Astrocyte of the spinal cord (primary cell): ENCODE data around the gene COA7.

ENCODE experiments used
- DNase-seq: peaks from one replicate; pipeline ENCODE4 v3.0.0; 2011; ENCODE audit warnings: low read depth, low spot score
- H3K4me3 ChIP-seq: 2 replicates; pipeline ENCODE4 v1.5.1; 2011; ENCODE audit warnings: low read depth, mild to moderate bottlenecking, low read length, moderate library complexity
- in situ Hi-C: cut with HindIII; loops from 2 replicates; pipeline ENCODE4 v1.10.0; 2017; ENCODE audit warnings: low sequenced_read_pairs
- TF ChIP-seq, protein P1 (sequence below): IDR thresholded peaks from 2 replicates; pipeline ENCODE4 v1.5.1; 2012; ENCODE audit warnings: low read depth, mild to moderate bottlenecking, low read length, inconsistent platforms

COA7 gene

DNA sequence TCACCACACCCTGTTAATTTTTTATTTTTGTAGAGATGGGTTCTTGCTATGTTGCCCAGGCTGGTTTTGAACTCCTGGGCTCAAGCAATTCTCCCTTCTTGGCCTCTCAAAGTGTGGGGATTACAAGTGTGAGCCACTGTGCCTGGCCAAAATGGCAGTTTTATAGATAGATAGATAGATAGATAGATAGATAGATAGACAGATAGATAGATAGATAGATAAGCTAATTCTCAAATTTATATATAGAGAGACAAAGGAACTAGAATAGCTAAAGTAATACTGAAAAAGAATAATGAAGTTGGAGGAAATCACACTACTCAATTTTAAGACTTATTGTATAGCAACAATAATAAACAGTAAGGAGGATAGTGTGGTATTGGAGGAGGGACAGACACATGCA, 44.1 kb downstream of the COA7 start:
- in situ Hi-C loops, result no loop called here
- no peak overlapping the region for H3K4me3 ChIP-seq
- TF ChIP-seq, protein P1, sequence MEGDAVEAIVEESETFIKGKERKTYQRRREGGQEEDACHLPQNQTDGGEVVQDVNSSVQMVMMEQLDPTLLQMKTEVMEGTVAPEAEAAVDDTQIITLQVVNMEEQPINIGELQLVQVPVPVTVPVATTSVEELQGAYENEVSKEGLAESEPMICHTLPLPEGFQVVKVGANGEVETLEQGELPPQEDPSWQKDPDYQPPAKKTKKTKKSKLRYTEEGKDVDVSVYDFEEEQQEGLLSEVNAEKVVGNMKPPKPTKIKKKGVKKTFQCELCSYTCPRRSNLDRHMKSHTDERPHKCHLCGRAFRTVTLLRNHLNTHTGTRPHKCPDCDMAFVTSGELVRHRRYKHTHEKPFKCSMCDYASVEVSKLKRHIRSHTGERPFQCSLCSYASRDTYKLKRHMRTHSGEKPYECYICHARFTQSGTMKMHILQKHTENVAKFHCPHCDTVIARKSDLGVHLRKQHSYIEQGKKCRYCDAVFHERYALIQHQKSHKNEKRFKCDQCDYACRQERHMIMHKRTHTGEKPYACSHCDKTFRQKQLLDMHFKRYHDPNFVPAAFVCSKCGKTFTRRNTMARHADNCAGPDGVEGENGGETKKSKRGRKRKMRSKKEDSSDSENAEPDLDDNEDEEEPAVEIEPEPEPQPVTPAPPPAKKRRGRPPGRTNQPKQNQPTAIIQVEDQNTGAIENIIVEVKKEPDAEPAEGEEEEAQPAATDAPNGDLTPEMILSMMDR, result no peak
- DNase-seq, result no peak

DNA sequence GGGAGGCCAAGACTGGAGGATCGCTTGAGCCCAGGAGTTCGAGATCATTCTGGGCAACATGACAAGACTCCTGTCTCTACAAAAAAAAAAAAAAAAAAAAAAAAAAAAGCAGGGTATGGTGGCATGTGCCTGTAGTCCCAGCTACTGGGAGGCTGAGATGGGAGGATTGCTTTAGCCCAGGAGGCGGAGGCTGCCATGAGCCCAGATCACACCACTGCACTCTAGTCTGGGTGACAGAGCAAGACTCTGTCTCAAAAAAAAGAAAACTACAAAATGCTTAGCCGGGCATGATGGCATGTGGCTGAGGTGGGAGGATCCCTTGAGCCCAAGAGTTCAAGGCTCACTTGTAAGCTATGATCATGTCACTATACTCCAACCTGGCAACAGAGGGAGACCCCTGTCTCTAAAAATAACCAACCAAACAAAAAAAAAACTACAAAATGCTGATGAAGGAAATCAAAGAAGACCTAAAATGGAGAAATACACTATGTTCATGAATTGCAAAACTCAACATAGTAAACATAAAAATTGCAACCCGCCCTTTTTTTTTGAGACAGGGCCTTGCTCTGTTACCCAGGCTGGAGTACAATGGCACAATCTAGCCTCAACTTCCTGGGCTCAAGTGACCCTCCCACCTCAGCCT, 44.8 kb downstream of the COA7 start:
- no peak overlapping the region for H3K4me3 ChIP-seq
- in situ Hi-C loops, result no loop called here
- TF ChIP-seq, protein P1, result no peak
- DNase-seq, result no peak

DNA sequence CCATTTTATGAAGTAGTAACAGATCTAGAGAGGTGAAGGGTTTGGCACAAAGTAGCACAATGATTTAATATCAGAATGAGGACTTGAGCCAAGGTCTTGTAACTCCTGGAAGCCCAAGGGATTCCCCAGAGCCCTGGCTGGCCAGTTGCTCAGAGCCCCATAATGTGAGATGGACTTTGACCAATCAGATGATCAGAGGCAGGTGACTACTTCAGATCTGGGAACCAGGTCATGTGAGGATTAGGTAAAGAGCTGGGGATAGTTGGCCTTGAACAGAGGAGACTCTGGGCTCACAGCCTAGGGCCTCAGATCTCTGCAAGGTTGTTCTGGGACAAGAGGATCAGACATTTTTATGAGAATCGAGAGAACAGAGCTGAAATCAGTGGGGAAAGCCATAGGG, 46.2 kb downstream of the COA7 start:
- DNase-seq, result no peak
- TF ChIP-seq, protein P1, result no peak
- in situ Hi-C loops, result no loop called here
- H3K4me3 ChIP-seq, result no peak overlapping the region

DNA sequence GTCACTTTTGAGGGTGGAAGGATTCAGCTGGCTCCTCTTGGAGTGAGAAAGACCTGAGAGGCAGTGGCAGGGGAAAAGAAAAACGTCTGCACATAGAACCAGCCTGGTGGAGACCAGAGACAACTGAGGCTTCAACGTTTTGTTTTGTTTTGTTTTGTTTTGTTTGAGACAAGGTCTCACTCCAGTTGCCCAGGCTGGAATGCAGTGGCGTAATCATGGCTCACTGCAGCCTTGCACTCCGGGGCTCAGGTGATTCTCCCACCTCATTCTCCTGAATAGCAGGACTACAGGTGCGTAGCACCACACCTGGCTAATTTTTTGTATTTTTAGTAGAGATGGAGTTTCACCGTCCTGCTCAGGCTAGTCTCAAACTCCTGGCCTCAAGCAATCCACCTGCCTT, 52.9 kb downstream of the COA7 start:
- in situ Hi-C loops, result no loop called here
- no peak for DNase-seq
- TF ChIP-seq, protein P1, result no peak
- no peak overlapping the region for H3K4me3 ChIP-seq

DNA sequence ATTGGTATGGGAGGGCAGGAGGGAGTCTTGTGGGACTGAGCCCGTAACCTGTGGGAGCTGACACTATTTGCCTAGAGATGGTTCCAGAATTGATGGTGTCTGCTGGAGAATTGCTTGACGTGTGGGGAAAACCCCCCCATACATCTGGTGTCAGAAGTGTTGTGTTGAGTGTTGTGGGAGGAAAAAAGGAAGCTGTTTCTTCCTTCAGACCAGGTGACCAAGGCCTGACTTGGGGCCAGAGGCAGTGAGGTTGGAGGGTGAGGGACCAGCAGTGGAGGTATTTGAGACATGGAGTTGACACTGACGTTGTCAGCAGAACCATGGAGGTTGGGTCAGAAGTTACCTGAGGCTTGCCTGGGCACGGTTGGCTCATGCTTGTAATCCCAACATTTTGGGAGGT, 56.8 kb downstream of the COA7 start:
- in situ Hi-C loops, result no loop called here
- no peak for DNase-seq
- TF ChIP-seq, protein P1, result no peak
- H3K4me3 ChIP-seq, result no peak overlapping the region

DNA sequence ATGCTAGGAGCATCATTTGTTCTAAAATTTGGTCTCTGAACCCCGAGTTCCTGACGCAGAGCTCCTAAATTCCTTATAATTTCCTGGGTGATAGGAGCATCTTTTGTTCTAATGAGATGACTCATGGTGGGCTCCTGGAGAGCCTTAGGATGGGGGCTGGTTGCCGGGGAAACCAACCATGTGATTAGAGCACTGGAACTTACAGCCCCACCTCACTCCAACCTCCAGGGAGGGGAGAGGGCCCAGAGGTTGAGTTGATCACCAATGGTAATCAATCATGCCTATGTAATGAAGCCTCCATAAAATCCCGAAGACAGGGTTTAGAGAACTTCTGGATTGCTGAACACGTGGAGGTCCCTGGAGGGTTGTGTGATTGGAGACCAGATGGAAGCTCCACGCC, 57.5 kb downstream of the COA7 start:
- in situ Hi-C loops, result no loop called here
- DNase-seq, result no peak
- no peak overlapping the region for H3K4me3 ChIP-seq
- TF ChIP-seq, protein P1, result no peak
